ENCODE measurements around the gene YOD1.

YOD1 gene

GRCh38 chr1:207067185-207067584 is 16.2 kb upstream of the YOD1 start:
- Histone ChIP-seq H3K4me3 (ENCODE audit: insufficient read depth in 1 of 2, low read depth in 1 of 2, low read length in 2 of 2) (no peak overlapping the region), H3K4ac (ENCODE audit: low read depth in 1 of 2, low read length in 2 of 2) (no peak overlapping the region), H3K36me3 (ENCODE audit: control insufficient read depth in 1 of 2, insufficient read depth in 2 of 2, low read depth in 1 of 2, low read length in 2 of 2) (peaks cover 30 to 87% of the 10 kb centered on the region in 2 experiments), H2AK5ac (ENCODE audit: low read length, severe bottlenecking) (no peak overlapping the region), H2BK15ac (ENCODE audit: low read depth, poor library complexity, severe bottlenecking) (no peak overlapping the region), H2AFZ (ENCODE audit: low read depth, low read length) (no peak overlapping the region), H3K79me1 (replicated peaks; ENCODE audit: low read length, poor library complexity, severe bottlenecking) (no peaks in the 10 kb centered on the region), H3K4me1 (ENCODE audit: control insufficient read depth, insufficient read depth, low read depth, low read length) (no peaks in the 10 kb centered on the region), H3K18ac (ENCODE audit: low read depth in 1 of 2, low read length in 2 of 2) (no peak overlapping the region), H3K23ac (ENCODE audit: low read length in 2 of 2) (no peak overlapping the region), H3K9ac (ENCODE audit: low read length) (no peak overlapping the region), H2BK5ac (ENCODE audit: low read depth, low read length, poor library complexity, severe bottlenecking) (no peak overlapping the region), H3K9me3 (ENCODE audit: control insufficient read depth, low read length) (no peaks in the 10 kb centered on the region), H4K91ac (ENCODE audit: low read length) (no peak overlapping the region), H2BK12ac (ENCODE audit: low read length in 2 of 2) (no peak overlapping the region), H2BK120ac (ENCODE audit: low read depth, low read length) (no peak overlapping the region), H3K4me2 (ENCODE audit: low read length, poor library complexity, severe bottlenecking) (no peak overlapping the region), H3K27ac (ENCODE audit: low read length, poor library complexity, severe bottlenecking) (no peak overlapping the region), H3K14ac (ENCODE audit: low read length in 2 of 2) (no peak overlapping the region), H4K8ac (ENCODE audit: low read length) (no peak overlapping the region), H3K27me3 (ENCODE audit: control insufficient read depth in 1 of 2, insufficient read depth in 1 of 2, low read length in 2 of 2) (no peaks in the 10 kb centered on the region)
- DNase-seq = no peak
- 90% methylated on average over 3 of the region's 3 CpGs for WGBS

- Histone ChIP-seq H2AK5ac (ENCODE audit: low read length, severe bottlenecking) (no peak overlapping the region), H3K27me3 (ENCODE audit: control insufficient read depth in 1 of 2, insufficient read depth in 1 of 2, low read length in 2 of 2) (no peaks in the 10 kb centered on the region), H3K4ac (ENCODE audit: low read depth in 1 of 2, low read length in 2 of 2) (no peak overlapping the region), H2BK12ac (ENCODE audit: low read length in 2 of 2) (no peak overlapping the region), H3K9me3 (ENCODE audit: control insufficient read depth, low read length) (no peaks in the 10 kb centered on the region), H3K4me2 (ENCODE audit: low read length, poor library complexity, severe bottlenecking) (no peak overlapping the region), H3K23ac (ENCODE audit: low read length in 2 of 2) (no peak overlapping the region), H3K4me3 (ENCODE audit: insufficient read depth in 1 of 2, low read depth in 1 of 2, low read length in 2 of 2) (no peak overlapping the region), H4K8ac (ENCODE audit: low read length) (no peak overlapping the region), H2BK5ac (ENCODE audit: low read depth, low read length, poor library complexity, severe bottlenecking) (no peak overlapping the region), H3K4me1 (ENCODE audit: control insufficient read depth, insufficient read depth, low read depth, low read length) (no peaks in the 10 kb centered on the region), H2BK15ac (ENCODE audit: low read depth, poor library complexity, severe bottlenecking) (no peak overlapping the region), H3K18ac (ENCODE audit: low read depth in 1 of 2, low read length in 2 of 2) (no peak overlapping the region), H3K36me3 (ENCODE audit: control insufficient read depth in 1 of 2, insufficient read depth in 2 of 2, low read depth in 1 of 2, low read length in 2 of 2) (peaks cover 18 to 78% of the 10 kb centered on the region in 2 experiments), H2BK120ac (ENCODE audit: low read depth, low read length) (no peak overlapping the region), H2AFZ (ENCODE audit: low read depth, low read length) (no peak overlapping the region), H3K9ac (ENCODE audit: low read length) (no peak overlapping the region), H3K79me1 (replicated peaks; ENCODE audit: low read length, poor library complexity, severe bottlenecking) (no peaks in the 10 kb centered on the region), H3K27ac (ENCODE audit: low read length, poor library complexity, severe bottlenecking) (no peak overlapping the region), H3K14ac (ENCODE audit: low read length in 2 of 2) (no peak overlapping the region), H4K91ac (ENCODE audit: low read length) (no peak overlapping the region)
- 94% methylated on average over 8 of the region's 8 CpGs for WGBS
- no peak for DNase-seq
Measured at GRCh38 chr1:207064561-207064960, 13.6 kb upstream of the YOD1 start.

- Histone ChIP-seq H4K91ac (ENCODE audit: low read length) (no peak overlapping the region), H3K18ac (ENCODE audit: low read depth in 1 of 2, low read length in 2 of 2) (no peak overlapping the region), H3K4me1 (ENCODE audit: control insufficient read depth, insufficient read depth, low read depth, low read length) (no peaks in the 10 kb centered on the region), H3K27ac (ENCODE audit: low read length, poor library complexity, severe bottlenecking) (no peak overlapping the region), H4K8ac (ENCODE audit: low read length) (no peak overlapping the region), H3K79me1 (replicated peaks; ENCODE audit: low read length, poor library complexity, severe bottlenecking) (peaks cover 1% of the 10 kb centered on the region), H2AFZ (ENCODE audit: low read depth, low read length) (no peak overlapping the region), H3K4me2 (ENCODE audit: low read length, poor library complexity, severe bottlenecking) (no peak overlapping the region), H2BK120ac (ENCODE audit: low read depth, low read length) (no peak overlapping the region), H2AK5ac (ENCODE audit: low read length, severe bottlenecking) (no peak overlapping the region), H3K23ac (ENCODE audit: low read length in 2 of 2) (no peak overlapping the region), H3K36me3 (ENCODE audit: control insufficient read depth in 1 of 2, insufficient read depth in 2 of 2, low read depth in 1 of 2, low read length in 2 of 2) (peaks cover 13 to 69% of the 10 kb centered on the region in 2 experiments), H3K9me3 (ENCODE audit: control insufficient read depth, low read length) (no peaks in the 10 kb centered on the region), H2BK15ac (ENCODE audit: low read depth, poor library complexity, severe bottlenecking) (no peak overlapping the region), H2BK12ac (ENCODE audit: low read length in 2 of 2) (no peak overlapping the region), H3K27me3 (ENCODE audit: control insufficient read depth in 1 of 2, insufficient read depth in 1 of 2, low read length in 2 of 2) (no peaks in the 10 kb centered on the region), H3K9ac (ENCODE audit: low read length) (no peak overlapping the region), H3K14ac (ENCODE audit: low read length in 2 of 2) (no peak overlapping the region), H3K4me3 (ENCODE audit: insufficient read depth in 1 of 2, low read depth in 1 of 2, low read length in 2 of 2) (no peak overlapping the region), H2BK5ac (ENCODE audit: low read depth, low read length, poor library complexity, severe bottlenecking) (no peak overlapping the region), H3K4ac (ENCODE audit: low read depth in 1 of 2, low read length in 2 of 2) (no peak overlapping the region)
- whole genome bisulfite sequencing = 96% methylated on average over 5 of the region's 5 CpGs
- DNase-seq = no peak
Measured at GRCh38 chr1:207063014-207063413, 12.0 kb upstream of the YOD1 start.

- no peak overlapping the region for H2BK120ac ChIP-seq (ENCODE audit: low read depth, low read length)
- no peak for DNase-seq
- H3K27me3 ChIP-seq (ENCODE audit: control insufficient read depth in 1 of 2, insufficient read depth in 1 of 2, low read length in 2 of 2) = no peaks in the 10 kb centered on the region
- no peak overlapping the region for H3K4me3 ChIP-seq (ENCODE audit: insufficient read depth in 1 of 2, low read depth in 1 of 2, low read length in 2 of 2)
- no peak overlapping the region for H3K27ac ChIP-seq (ENCODE audit: low read length, poor library complexity, severe bottlenecking)
- H3K4me1 ChIP-seq (ENCODE audit: control insufficient read depth, insufficient read depth, low read depth, low read length) = no peaks in the 10 kb centered on the region
- H3K36me3 ChIP-seq (ENCODE audit: control insufficient read depth in 1 of 2, insufficient read depth in 2 of 2, low read depth in 1 of 2, low read length in 2 of 2) = peaks cover 10 to 63% of the 10 kb centered on the region in 2 experiments
- no peak overlapping the region for H3K4me2 ChIP-seq (ENCODE audit: low read length, poor library complexity, severe bottlenecking)
- no peak overlapping the region for H2AK5ac ChIP-seq (ENCODE audit: low read length, severe bottlenecking)
- peaks cover 1% of the 10 kb centered on the region for H3K79me1 ChIP-seq (replicated peaks; ENCODE audit: low read length, poor library complexity, severe bottlenecking)
- H3K14ac ChIP-seq (ENCODE audit: low read length in 2 of 2) = no peak overlapping the region
- no peak overlapping the region for H2BK15ac ChIP-seq (ENCODE audit: low read depth, poor library complexity, severe bottlenecking)
- H3K9ac ChIP-seq (ENCODE audit: low read length) = no peak overlapping the region
- no peak overlapping the region for H3K4ac ChIP-seq (ENCODE audit: low read depth in 1 of 2, low read length in 2 of 2)
- no peak overlapping the region for H3K23ac ChIP-seq (ENCODE audit: low read length in 2 of 2)
- H4K8ac ChIP-seq (ENCODE audit: low read length) = no peak overlapping the region
- no peak overlapping the region for H2BK5ac ChIP-seq (ENCODE audit: low read depth, low read length, poor library complexity, severe bottlenecking)
- no peak overlapping the region for H2AFZ ChIP-seq (ENCODE audit: low read depth, low read length)
- no peak overlapping the region for H2BK12ac ChIP-seq (ENCODE audit: low read length in 2 of 2)
- H4K91ac ChIP-seq (ENCODE audit: low read length) = no peak overlapping the region
- H3K18ac ChIP-seq (ENCODE audit: low read depth in 1 of 2, low read length in 2 of 2) = no peak overlapping the region
- 50% methylated on average over 1 of the region's 1 CpG for WGBS
- H3K9me3 ChIP-seq (ENCODE audit: control insufficient read depth, low read length) = no peaks in the 10 kb centered on the region
Measured at GRCh38 chr1:207062058-207062457, 11.1 kb upstream of the YOD1 start.
